RWPE1 (cell line): ENCODE results near the gene DCAF15.
"Not testable (repeated sequence)": the region's sequence is repeated elsewhere in the genome, so short reads cannot be mapped to it uniquely, and the experiment has no call there.

Experiments used
- CTCF ChIA-PET: fragments of 350-600 bp; sonication (Branson Sonifier 250); formaldehyde crosslinking; extraction: SDS; loops from one replicate; lab custom pipeline; 2021; lab: Yijun Ruan, JAX
- POLR2A ChIA-PET: fragments of 400-600 bp; formaldehyde crosslinking; extraction: SDS; loops from one replicate; lab custom pipeline; 2020; ENCODE audit warnings: antibody characterized with exemption; ENCODE audit not compliant: low non-redundant PET; lab: Yijun Ruan, JAX
- DNase-seq: peaks from one replicate; pipeline ENCODE4 v3.0.0; 2012; ENCODE audit warnings: low spot score
- H3K27ac ChIP-seq: fragments of 450-650 bp; 2 replicates; pipeline ENCODE4 v1.5.1; 2017
- TF ChIP-seq, protein P1 (sequence below): fragments of 450-650 bp; conservative IDR thresholded peaks from 2 replicates; pipeline ENCODE4 v1.5.1; 2017; ENCODE audit warnings: low read depth, mild to moderate bottlenecking

The DCAF15 gene

DNA sequence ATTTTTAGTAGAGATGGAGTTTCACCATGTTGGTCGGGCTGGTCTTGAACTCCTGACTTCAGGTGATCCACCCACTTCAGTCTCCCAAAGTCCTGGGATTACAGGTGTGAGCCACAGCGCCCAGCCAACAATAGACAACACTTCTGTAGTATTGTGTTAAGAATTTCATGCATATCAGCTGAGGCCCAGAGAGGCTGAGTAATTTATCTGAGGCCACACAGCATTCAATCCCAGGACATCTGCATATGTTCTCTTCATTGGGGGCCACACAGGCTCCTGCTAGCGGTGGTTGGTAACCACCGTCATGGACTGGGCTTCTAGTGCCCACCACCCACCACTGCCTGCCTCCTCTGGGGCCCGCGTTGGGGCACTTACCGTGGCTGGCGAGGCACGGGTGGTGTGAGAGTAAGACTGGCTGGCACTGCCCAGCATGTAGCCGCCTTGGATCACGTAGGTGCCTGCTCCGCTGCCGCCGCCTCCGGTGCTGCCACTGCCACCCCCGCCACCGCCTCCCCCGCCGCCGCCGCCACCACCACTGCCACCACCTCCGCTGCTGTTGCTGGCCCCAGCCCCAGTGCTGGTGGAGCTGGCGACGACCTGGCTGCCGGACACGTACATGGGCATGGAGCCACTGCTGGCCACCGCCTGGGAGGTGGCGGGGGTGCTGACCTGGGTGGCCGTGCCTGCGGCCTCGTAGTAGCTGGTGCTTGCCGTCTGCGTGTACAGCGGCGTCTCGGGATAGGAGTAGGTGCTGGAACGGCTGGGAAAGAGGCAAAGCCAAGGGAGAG, 20.3 kb downstream of the DCAF15 start:
- TF ChIP-seq, protein P1, sequence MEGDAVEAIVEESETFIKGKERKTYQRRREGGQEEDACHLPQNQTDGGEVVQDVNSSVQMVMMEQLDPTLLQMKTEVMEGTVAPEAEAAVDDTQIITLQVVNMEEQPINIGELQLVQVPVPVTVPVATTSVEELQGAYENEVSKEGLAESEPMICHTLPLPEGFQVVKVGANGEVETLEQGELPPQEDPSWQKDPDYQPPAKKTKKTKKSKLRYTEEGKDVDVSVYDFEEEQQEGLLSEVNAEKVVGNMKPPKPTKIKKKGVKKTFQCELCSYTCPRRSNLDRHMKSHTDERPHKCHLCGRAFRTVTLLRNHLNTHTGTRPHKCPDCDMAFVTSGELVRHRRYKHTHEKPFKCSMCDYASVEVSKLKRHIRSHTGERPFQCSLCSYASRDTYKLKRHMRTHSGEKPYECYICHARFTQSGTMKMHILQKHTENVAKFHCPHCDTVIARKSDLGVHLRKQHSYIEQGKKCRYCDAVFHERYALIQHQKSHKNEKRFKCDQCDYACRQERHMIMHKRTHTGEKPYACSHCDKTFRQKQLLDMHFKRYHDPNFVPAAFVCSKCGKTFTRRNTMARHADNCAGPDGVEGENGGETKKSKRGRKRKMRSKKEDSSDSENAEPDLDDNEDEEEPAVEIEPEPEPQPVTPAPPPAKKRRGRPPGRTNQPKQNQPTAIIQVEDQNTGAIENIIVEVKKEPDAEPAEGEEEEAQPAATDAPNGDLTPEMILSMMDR, result no peak
- POLR2A ChIA-PET, result no interaction called here

DNA sequence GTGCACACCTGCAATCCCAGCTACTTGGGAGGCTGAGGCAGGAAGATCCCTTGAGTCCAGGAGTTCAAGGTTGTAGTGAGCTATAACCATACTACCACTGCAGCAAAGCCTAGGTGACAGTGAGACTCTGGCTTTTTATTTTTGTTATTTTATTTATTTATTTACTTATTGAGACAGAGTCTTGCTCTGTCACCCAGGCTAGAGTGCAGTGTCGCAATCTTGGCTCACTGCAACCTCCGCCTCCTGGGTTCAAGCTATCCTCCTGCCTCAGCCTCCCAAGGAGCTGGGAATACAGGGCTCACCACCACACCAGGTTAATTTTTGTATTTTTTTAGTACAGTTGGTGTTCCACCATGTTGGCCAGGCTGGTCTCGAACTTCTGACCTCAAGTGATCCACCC, 21.2 kb downstream of the DCAF15 start:
- peak overlapping the region; percentile 50 for H3K27ac ChIP-seq

More for the DNA sequence above, 20.3 kb downstream of the DCAF15 start:
- peak overlapping the region; percentile 50; the same call in 1 of the 2 replicates for H3K27ac ChIP-seq
- no peak for DNase-seq
- CTCF ChIA-PET, result no interaction called here

DNA sequence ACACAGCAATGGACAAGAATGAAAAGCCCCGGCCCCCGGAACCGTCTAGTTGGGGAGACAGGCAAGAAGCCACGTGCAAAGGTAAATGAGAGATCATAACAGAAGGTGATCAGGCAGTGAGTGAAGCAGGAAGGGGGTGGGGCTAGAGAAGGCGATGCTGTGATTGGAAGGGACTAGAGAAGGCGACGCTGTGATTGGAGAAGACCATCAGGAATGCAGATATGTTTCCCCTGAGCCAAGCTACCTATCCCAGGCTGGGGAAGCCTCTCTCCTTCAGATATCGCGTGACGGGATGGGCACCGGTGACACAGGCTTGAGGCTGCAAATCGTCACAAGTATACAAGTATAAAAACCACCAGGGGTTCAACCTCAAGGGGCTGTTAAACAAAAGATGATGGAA, 21.8 kb downstream of the DCAF15 start:
- ChIA-PET CTCF (interaction anchor here (0.7 to 1.1 kb wide), 2 partner anchors 20 to 45 kb away, joined by 3 read pairs; no protein-coding TSS in a partner anchor), POLR2A (interaction anchor here (0.5 to 1.0 kb wide), 3 partner anchors 19 to 108 kb away, joined by 3 read pairs; no protein-coding TSS in a partner anchor)
- peak overlapping the region; percentile 50 for H3K27ac ChIP-seq
- TF ChIP-seq, protein P1, result no peak
- DNase-seq, result peak; percentile 96

More for the DNA sequence above, 21.2 kb downstream of the DCAF15 start:
- CTCF ChIA-PET, DNase-seq: not testable (repeated sequence)
- POLR2A ChIA-PET, result interaction anchor here (0.6 to 1.0 kb wide), 2 partner anchors 20 to 108 kb away, joined by 3 read pairs; no protein-coding TSS in a partner anchor

DNA sequence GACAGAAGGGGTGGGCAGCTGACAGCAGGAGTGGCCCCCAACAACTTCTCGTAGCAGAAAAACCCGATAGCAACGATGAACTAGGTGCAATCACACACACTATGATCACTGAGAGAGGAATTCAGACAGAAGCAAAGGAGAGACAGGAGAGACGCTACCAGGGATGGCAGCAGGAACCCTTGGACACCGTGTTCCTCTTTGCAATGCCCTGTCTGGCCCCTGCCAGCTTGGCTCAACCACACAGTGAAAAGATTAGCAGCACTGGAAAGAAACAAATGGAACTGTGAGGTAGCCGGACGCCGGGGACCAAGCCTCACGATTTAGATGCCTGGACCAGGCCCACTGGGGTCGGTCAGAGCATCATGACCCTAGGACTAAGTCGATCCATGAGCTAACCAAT, 23.6 kb downstream of the DCAF15 start:
- ChIA-PET CTCF (no interaction called here), POLR2A (no interaction called here)
- H3K27ac ChIP-seq, result peak overlapping the region; percentile 75
- DNase-seq, result no peak
- TF ChIP-seq, protein P1, result no peak

DNA sequence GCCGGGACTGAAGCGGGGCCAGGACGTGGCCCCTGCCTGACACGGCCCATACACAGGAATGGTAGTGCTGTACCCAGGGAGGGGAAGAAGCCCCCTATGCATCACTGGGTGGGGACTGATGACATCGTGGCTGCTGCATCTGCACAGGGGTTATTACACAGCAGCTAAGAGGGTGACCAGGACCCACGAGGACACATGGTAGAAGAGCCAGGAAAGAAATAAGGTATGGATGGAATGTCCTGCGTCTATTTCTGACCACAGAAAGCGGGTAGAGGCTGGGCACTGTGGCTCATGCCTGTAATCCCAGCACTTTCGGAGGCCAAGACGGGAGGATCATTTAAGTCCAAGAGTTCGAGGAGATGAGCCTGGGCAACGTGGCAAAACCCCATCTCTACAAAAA, 24.1 kb downstream of the DCAF15 start:
- DNase-seq, result no peak
- ChIA-PET CTCF (no interaction called here), POLR2A (no interaction called here)
- peak overlapping the region; percentile 75 for H3K27ac ChIP-seq
- TF ChIP-seq, protein P1, result no peak

DNA sequence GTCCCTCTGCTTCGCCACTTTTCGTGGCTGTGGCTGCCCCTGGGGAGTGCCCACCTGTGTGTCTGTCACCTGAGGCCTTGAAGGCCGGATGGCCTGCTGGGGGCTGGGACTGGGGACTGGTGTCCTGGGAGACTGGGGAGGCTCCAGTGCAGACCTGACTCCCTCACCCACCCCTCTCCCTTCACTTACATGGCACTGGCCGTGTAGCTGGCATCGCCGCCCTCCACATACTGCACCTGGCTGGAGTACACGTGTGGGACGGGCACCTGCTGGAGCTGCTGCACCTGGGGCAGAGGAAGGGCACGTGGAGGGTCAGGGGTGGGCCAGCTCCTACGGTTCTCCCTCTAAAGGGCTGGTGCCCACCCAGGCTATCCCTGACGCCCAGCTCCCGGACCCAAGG, 25.5 kb downstream of the DCAF15 start:
- CTCF ChIA-PET, result interaction anchor here (0.6 to 0.8 kb wide), 2 partner anchors 23 to 45 kb away, joined by 3 to 6 read pairs; no protein-coding TSS in a partner anchor
- POLR2A ChIA-PET, result no interaction called here
- peak overlapping the region; percentile 75 for H3K27ac ChIP-seq
- TF ChIP-seq, protein P1, result no peak
- DNase-seq, result no peak
